Subcutaneous adipose tissue (tissue), 4 donors: ENCODE data around the gene CASS4. TPM values are rescaled to one million over a fixed set of nuclear protein-coding genes. Genes with fewer than 3 reads are reported as not detected.

Experiments used
- CTCF ChIP-seq: fragments of 450-650 bp; IDR thresholded peaks from one replicate; pipeline ENCODE4 v1.5.1; 2016; ENCODE audit warnings: low read depth, mild to moderate bottlenecking, control low read depth, antibody characterized with exemption, moderate library complexity
- total RNA-seq, 4 donors: library from RNA; depleted of rRNA; stranded (reverse); fragments of >200 nt; gene quantifications; one replicate each; pipeline ENCODE4 v1.1.0, GENCODE V29; 2016

Gene CASS4
- total RNA-seq, 4 donors from 2014 or later = 0.94 to 16.5 (median 3.7) TPM

- TF ChIP-seq CTCF = no peak
These were observed 35.2 kb downstream of the CASS4 start for GRCh38 chr20:56447227-56447626.

GRCh38 chr20:56449459-56449858 is 37.4 kb downstream of the CASS4 start:
- TF ChIP-seq CTCF = no peak

GRCh38 chr20:56451056-56451765 is 39.2 kb downstream of the CASS4 start:
- no peak for TF ChIP-seq CTCF

GRCh38 chr20:56453352-56453751 is 41.3 kb downstream of the CASS4 start:
- no peak for TF ChIP-seq CTCF

GRCh38 chr20:56454754-56455153 is 42.7 kb downstream of the CASS4 start:
- TF ChIP-seq CTCF = no peak

- TF ChIP-seq CTCF = no peak
These were observed 46.3 kb downstream of the CASS4 start for GRCh38 chr20:56458206-56458821.

- TF ChIP-seq CTCF = no peak
These were observed 48.4 kb downstream of the CASS4 start for GRCh38 chr20:56460459-56460858.
